Measurements from ENCODE around the gene CNTNAP2.
"Not testable (repeated sequence)": the region's sequence is repeated elsewhere in the genome, so short reads cannot be mapped to it uniquely, and the experiment has no call there.

Gene CNTNAP2

GRCh38 chr7:148045521-148045920, 1928.9 kb downstream of the CNTNAP2 start:
- Mint-ChIP-seq H3K9me3 (ENCODE audit: low read depth) (no peaks in the 10 kb centered on the region), H3K4me1 (ENCODE audit: low read depth) (no peaks in the 10 kb centered on the region), H3K27me3 (no peaks in the 10 kb centered on the region), H3K27ac (no peak overlapping the region), H3K36me3 (no peaks in the 10 kb centered on the region), H3K4me3 (no peak overlapping the region)

- Mint-ChIP-seq H3K4me3 (no peak overlapping the region), H3K27me3 (no peaks in the 10 kb centered on the region), H3K27ac (no peak overlapping the region), H3K36me3 (no peaks in the 10 kb centered on the region), H3K4me1 (ENCODE audit: low read depth) (no peaks in the 10 kb centered on the region), H3K9me3 (ENCODE audit: low read depth) (no peaks in the 10 kb centered on the region)
Measured at GRCh38 chr7:148049068-148049467, 1932.5 kb downstream of the CNTNAP2 start.

GRCh38 chr7:148050492-148051158, 1934.0 kb downstream of the CNTNAP2 start:
- H3K36me3 Mint-ChIP-seq = no peaks in the 10 kb centered on the region
- H3K4me3 Mint-ChIP-seq = no peak overlapping the region
- H3K27me3 Mint-ChIP-seq = no peaks in the 10 kb centered on the region
- no peak overlapping the region for H3K27ac Mint-ChIP-seq
- H3K4me1 Mint-ChIP-seq (ENCODE audit: low read depth) = no peaks in the 10 kb centered on the region
- H3K9me3 Mint-ChIP-seq (ENCODE audit: low read depth) = no peaks in the 10 kb centered on the region

- Mint-ChIP-seq H3K4me3 (no peak overlapping the region), H3K27ac (no peak overlapping the region), H3K9me3 (ENCODE audit: low read depth) (no peaks in the 10 kb centered on the region), H3K4me1 (ENCODE audit: low read depth) (no peaks in the 10 kb centered on the region), H3K27me3 (no peaks in the 10 kb centered on the region), H3K36me3 (no peaks in the 10 kb centered on the region)
Measured at GRCh38 chr7:148056406-148056805, 1939.8 kb downstream of the CNTNAP2 start.

GRCh38 chr7:148058092-148058491, 1941.5 kb downstream of the CNTNAP2 start:
- H3K9me3 Mint-ChIP-seq (ENCODE audit: low read depth) = peaks cover under 1% of the 10 kb centered on the region
- no peak overlapping the region for H3K4me3 Mint-ChIP-seq
- H3K36me3 Mint-ChIP-seq = no peaks in the 10 kb centered on the region
- H3K4me1 Mint-ChIP-seq (ENCODE audit: low read depth) = no peaks in the 10 kb centered on the region
- H3K27ac Mint-ChIP-seq = no peak overlapping the region
- H3K27me3 Mint-ChIP-seq = no peaks in the 10 kb centered on the region

GRCh38 chr7:148058753-148059152, 1942.2 kb downstream of the CNTNAP2 start:
- Mint-ChIP-seq H3K9me3 (ENCODE audit: low read depth) (peaks cover 4% of the 10 kb centered on the region), H3K36me3 (no peaks in the 10 kb centered on the region), H3K4me3 (no peak overlapping the region), H3K27me3 (no peaks in the 10 kb centered on the region), H3K27ac (no peak overlapping the region), H3K4me1 (ENCODE audit: low read depth) (no peaks in the 10 kb centered on the region)

GRCh38 chr7:148060724-148061123, 1944.1 kb downstream of the CNTNAP2 start:
- H3K36me3 Mint-ChIP-seq = no peaks in the 10 kb centered on the region
- no peak overlapping the region for H3K27ac Mint-ChIP-seq
- H3K9me3 Mint-ChIP-seq (ENCODE audit: low read depth) = peaks cover 10% of the 10 kb centered on the region
- H3K27me3 Mint-ChIP-seq = no peaks in the 10 kb centered on the region
- no peak overlapping the region for H3K4me3 Mint-ChIP-seq
- H3K4me1 Mint-ChIP-seq (ENCODE audit: low read depth) = no peaks in the 10 kb centered on the region

- not testable (repeated sequence) for H3K27ac Mint-ChIP-seq; H3K4me1 Mint-ChIP-seq (ENCODE audit: low read depth); H3K27me3 Mint-ChIP-seq; H3K36me3 Mint-ChIP-seq; H3K9me3 Mint-ChIP-seq (ENCODE audit: low read depth); H3K4me3 Mint-ChIP-seq
Measured at GRCh38 chr7:148078111-148078510, 1961.5 kb downstream of the CNTNAP2 start.

- no peaks in the 10 kb centered on the region for H3K4me1 Mint-ChIP-seq (ENCODE audit: low read depth)
- H3K27ac Mint-ChIP-seq = no peak overlapping the region
- H3K27me3 Mint-ChIP-seq = peaks cover 4% of the 10 kb centered on the region
- H3K4me3 Mint-ChIP-seq = no peak overlapping the region
- H3K36me3 Mint-ChIP-seq = no peaks in the 10 kb centered on the region
- H3K9me3 Mint-ChIP-seq (ENCODE audit: low read depth) = peaks cover 4% of the 10 kb centered on the region
Measured at GRCh38 chr7:148079206-148080080, 1962.8 kb downstream of the CNTNAP2 start.

GRCh38 chr7:148083448-148083847, 1966.8 kb downstream of the CNTNAP2 start:
- Mint-ChIP-seq H3K4me3 (no peak overlapping the region), H3K27ac (no peak overlapping the region), H3K4me1 (ENCODE audit: low read depth) (no peaks in the 10 kb centered on the region), H3K36me3 (no peaks in the 10 kb centered on the region), H3K27me3 (peaks cover 6% of the 10 kb centered on the region), H3K9me3 (ENCODE audit: low read depth) (peaks cover 4% of the 10 kb centered on the region)

- H3K4me1 Mint-ChIP-seq (ENCODE audit: low read depth) = no peaks in the 10 kb centered on the region
- H3K9me3 Mint-ChIP-seq (ENCODE audit: low read depth) = peaks cover 4% of the 10 kb centered on the region
- no peak overlapping the region for H3K4me3 Mint-ChIP-seq
- no peak overlapping the region for H3K27ac Mint-ChIP-seq
- no peaks in the 10 kb centered on the region for H3K36me3 Mint-ChIP-seq
- H3K27me3 Mint-ChIP-seq = peaks cover 6% of the 10 kb centered on the region
Measured at GRCh38 chr7:148084138-148084537, 1967.5 kb downstream of the CNTNAP2 start.

- Mint-ChIP-seq H3K9me3 (ENCODE audit: low read depth) (no peaks in the 10 kb centered on the region), H3K27ac (no peak overlapping the region), H3K27me3 (peaks cover 10% of the 10 kb centered on the region), H3K4me3 (no peak overlapping the region), H3K36me3 (no peaks in the 10 kb centered on the region), H3K4me1 (ENCODE audit: low read depth) (no peaks in the 10 kb centered on the region)
Measured at GRCh38 chr7:148091882-148092281, 1975.3 kb downstream of the CNTNAP2 start.

- no peak overlapping the region for H3K4me3 Mint-ChIP-seq
- no peaks in the 10 kb centered on the region for H3K4me1 Mint-ChIP-seq (ENCODE audit: low read depth)
- H3K27me3 Mint-ChIP-seq = peaks cover 8% of the 10 kb centered on the region
- no peaks in the 10 kb centered on the region for H3K36me3 Mint-ChIP-seq
- no peak overlapping the region for H3K27ac Mint-ChIP-seq
- no peaks in the 10 kb centered on the region for H3K9me3 Mint-ChIP-seq (ENCODE audit: low read depth)
Measured at GRCh38 chr7:148093375-148094166, 1977.0 kb downstream of the CNTNAP2 start.

GRCh38 chr7:148095066-148095465, 1978.5 kb downstream of the CNTNAP2 start:
- H3K4me3 Mint-ChIP-seq = no peak overlapping the region
- peaks cover 7% of the 10 kb centered on the region for H3K27me3 Mint-ChIP-seq
- H3K36me3 Mint-ChIP-seq = no peaks in the 10 kb centered on the region
- H3K4me1 Mint-ChIP-seq (ENCODE audit: low read depth) = no peaks in the 10 kb centered on the region
- H3K27ac Mint-ChIP-seq = no peak overlapping the region
- no peaks in the 10 kb centered on the region for H3K9me3 Mint-ChIP-seq (ENCODE audit: low read depth)

- Mint-ChIP-seq H3K4me1 (ENCODE audit: low read depth) (no peaks in the 10 kb centered on the region), H3K4me3 (no peak overlapping the region), H3K9me3 (ENCODE audit: low read depth) (peaks cover 6% of the 10 kb centered on the region), H3K36me3 (no peaks in the 10 kb centered on the region), H3K27me3 (peaks cover 4% of the 10 kb centered on the region), H3K27ac (no peak overlapping the region)
Measured at GRCh38 chr7:148104136-148104716, 1987.6 kb downstream of the CNTNAP2 start.

All from activated naive CD8-positive, alpha-beta T cell (primary cell).